GM19240 (cell line): Measurements from ENCODE around the gene ZNF462.

Experiments used
- DNase-seq: peaks from one replicate; pipeline ENCODE4 v3.0.0; 2011; ENCODE audit warnings: low spot score; ENCODE audit not compliant: insufficient read length

ZNF462 gene

GRCh38 chr9:106864373-106865143, 1.6 kb downstream of the ZNF462 start:
- no peak for DNase-seq

GRCh38 chr9:106866243-106866642, 3.3 kb downstream of the ZNF462 start:
- DNase-seq, result no peak

GRCh38 chr9:106867286-106867685, 4.3 kb downstream of the ZNF462 start:
- no peak for DNase-seq

- DNase-seq, result no peak
These were observed 5.1 kb downstream of the ZNF462 start for GRCh38 chr9:106868087-106868486.

- no peak for DNase-seq
These were observed 5.6 kb downstream of the ZNF462 start for GRCh38 chr9:106868565-106868964.

GRCh38 chr9:106869028-106869427, 6.1 kb downstream of the ZNF462 start:
- DNase-seq, result no peak

- DNase-seq, result no peak
These were observed 6.5 kb downstream of the ZNF462 start for GRCh38 chr9:106869458-106869857.

GRCh38 chr9:106872641-106873040, 9.7 kb downstream of the ZNF462 start:
- DNase-seq, result no peak

- no peak for DNase-seq
These were observed 11.1 kb downstream of the ZNF462 start for GRCh38 chr9:106874031-106874430.

- no peak for DNase-seq
These were observed 11.7 kb downstream of the ZNF462 start for GRCh38 chr9:106874652-106875051.

GRCh38 chr9:106875529-106875928, 12.6 kb downstream of the ZNF462 start:
- no peak for DNase-seq

GRCh38 chr9:106877345-106877744, 14.4 kb downstream of the ZNF462 start:
- DNase-seq, result no peak

- DNase-seq, result no peak
These were observed 15.3 kb downstream of the ZNF462 start for GRCh38 chr9:106878081-106878837.

- DNase-seq, result no peak
These were observed 16.0 kb downstream of the ZNF462 start for GRCh38 chr9:106878934-106879333.

GRCh38 chr9:106879439-106879882, 16.5 kb downstream of the ZNF462 start:
- DNase-seq, result no peak

- no peak for DNase-seq
These were observed 17.1 kb downstream of the ZNF462 start for GRCh38 chr9:106880081-106880480.

- DNase-seq, result no peak
These were observed 17.9 kb downstream of the ZNF462 start for GRCh38 chr9:106880863-106881262.

- no peak for DNase-seq
These were observed 20.1 kb downstream of the ZNF462 start for GRCh38 chr9:106883030-106883429.

GRCh38 chr9:106883626-106884190, 20.7 kb downstream of the ZNF462 start:
- DNase-seq, result no peak

GRCh38 chr9:106885451-106885850, 22.5 kb downstream of the ZNF462 start:
- DNase-seq, result no peak

- DNase-seq, result no peak
These were observed 23.4 kb downstream of the ZNF462 start for GRCh38 chr9:106886111-106887046.
